Measurements from ENCODE around the gene LILRA5.
"Not testable (repeated sequence)": the region's sequence is repeated elsewhere in the genome, so short reads cannot be mapped to it uniquely, and the experiment has no call there.

Gene LILRA5

DNA sequence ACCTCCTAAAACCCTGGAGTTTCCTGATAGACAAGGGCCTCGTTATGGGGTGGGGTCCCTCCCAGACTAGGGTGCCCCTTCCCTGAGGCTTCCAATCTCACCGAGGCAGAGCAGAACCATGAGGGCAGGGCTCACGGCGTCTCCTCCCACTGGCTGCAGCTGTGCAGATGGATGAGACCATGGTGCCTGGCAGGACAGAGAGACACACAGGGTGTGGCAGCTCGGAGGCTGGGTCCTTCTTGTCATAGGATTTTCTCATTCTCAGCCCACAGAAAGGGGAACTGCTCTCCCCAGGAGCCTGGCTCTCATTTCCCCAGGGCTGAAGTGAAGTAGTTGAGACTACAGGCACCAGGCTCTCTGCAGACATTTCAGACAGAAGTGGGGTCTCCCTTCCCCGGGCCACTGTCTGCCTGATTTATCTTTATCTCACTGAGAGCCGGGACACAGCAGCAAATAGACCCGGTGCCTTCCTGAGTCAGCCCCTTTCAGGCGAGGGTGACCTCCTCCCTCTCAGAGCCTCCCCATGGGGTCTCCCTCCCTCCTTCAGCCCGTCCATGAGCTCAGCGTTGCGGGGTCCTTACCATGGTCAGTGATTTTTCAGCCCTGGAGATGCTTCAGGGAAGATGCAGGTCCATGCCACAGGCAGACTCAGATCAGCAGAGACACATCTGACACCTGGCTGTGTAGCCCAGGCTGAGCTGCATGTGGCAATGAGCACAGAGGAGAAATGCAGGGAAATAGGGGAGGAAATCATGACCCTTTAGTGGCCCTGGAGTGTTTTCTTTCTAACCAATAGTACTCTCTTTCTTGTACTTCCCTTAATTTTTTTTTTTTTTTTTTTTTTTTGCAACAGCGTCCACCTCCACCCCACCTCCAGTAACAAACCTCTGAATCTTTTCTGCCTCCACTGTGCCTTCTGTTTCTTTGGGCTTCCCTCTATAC is at the start of gene LILRA5:
Gene LILRA5 (minus strand): TSS at position 731 of the 942 bp plus-strand sequence. CDS start 147 bp downstream, at position 584.
- no peak for DNase-seq

- DNase-seq: not testable (repeated sequence)
These were observed 48.9 kb upstream of the LILRA5 start for GRCh38 chr19:54361680-54362422.

DNA sequence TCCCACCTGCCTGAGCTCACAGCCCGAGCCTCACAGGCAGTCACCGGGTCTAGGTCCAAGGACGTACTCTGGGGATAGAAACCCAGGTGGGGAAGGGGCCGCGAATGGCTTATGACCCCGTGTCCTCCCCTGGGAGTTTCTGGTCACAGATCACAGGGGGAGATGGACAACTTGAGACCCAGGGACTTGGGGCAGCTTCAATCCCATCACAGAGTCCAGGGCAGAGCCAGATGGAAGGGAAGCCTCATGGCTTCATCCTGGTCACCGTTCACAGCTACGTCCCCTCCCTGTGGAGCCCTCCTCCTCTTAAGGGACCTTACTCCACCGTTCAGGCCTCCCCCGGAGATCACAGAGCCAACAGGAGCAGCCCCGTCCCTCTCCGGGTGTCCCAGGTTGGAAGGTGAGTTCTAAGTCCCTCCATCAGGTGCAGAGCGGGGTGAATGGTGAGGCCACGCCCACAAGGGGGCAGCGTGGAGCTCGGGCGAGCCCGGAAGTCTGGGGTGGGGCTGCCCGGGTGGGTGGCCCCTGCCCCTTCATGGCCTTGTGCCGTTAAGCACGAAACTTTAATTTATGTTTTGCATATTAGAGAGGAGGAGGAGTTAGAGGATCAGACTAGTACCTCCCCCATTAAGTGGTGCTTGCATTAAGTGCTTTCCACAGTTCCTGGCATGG is 46.3 kb upstream of the LILRA5 start:
- not testable (repeated sequence) for DNase-seq

DNA sequence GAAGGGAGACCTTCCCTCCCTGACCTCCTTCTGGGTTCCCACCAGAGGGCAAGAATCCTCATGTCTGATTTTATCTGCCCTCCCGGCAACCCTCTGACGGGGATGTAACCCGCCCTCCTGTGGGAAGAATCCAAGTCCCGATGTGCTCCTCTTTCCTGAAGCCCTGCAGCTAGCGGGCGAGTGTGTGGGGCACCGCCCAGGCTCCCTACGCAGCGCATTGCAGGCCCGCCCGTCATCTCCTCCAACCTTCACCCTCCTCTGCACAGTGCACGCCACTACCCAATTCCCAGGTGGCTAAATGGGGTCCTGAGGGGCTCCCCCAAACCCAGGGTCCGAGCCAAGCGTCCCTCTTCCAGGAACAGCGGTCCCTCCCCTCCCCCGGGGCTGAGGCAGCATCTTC is 44.4 kb upstream of the LILRA5 start:
- DNase-seq: no peak

GRCh38 chr19:54356444-54357056 is 43.6 kb upstream of the LILRA5 start:
- no peak for DNase-seq

DNA sequence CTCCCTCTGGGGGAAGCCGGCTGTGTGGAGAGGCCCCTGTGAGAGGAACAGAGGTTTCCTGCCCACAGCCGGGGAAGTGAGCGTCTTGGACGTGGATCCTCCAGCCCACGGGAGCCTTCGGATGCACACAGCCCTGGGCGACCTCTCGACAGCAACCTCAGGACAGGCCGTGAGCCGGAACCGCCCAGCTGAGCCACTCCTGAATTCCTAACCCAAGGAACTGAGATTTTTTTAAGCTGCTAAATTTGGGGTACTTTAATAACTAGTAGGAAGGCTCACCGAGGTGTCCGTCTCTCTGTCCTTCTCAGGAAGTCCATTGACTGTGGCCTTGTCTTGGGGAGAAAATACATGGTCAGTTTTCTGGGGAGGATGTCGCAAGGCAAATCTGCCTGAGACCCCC is 42.7 kb upstream of the LILRA5 start:
- DNase-seq: no peak

DNA sequence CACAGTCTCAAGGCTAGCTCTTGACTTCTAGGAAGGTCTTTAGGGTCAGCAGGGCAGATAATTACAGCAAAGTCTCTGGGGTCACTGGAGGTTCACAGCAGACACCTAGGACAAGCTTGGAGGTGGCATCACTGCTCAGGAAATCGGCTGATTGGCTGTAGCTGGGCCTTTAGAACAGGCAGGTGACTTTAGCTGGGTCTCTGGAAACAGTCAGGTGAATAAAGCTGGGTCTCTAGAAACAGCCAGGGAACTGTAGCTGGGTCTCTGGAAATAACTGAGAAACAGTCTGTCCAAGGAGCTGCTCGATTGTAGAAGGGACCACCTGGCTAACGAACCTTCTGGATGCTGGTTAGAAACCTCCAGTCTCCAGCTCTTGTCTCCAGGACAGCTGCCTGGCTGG is 41.8 kb upstream of the LILRA5 start:
- no peak for DNase-seq

DNA sequence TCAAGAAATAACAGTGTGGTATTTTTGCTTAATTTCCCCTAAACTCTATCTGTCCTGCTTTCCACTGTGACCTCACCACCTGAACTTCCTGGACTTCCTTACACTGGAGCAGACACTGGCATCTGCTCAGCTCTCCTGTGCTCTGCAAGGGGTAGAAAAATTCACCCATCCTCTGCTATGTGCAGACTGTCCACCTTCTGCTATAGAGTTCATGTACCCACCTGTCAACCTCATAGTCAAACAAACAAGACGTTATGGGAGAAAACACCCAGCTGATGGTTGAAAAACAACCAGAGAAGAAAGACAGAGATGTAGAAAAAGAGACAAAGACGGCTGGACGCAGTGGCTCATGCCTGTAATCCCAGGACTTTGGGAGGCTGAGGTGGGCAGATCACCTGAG is 39.6 kb upstream of the LILRA5 start:
- no peak for DNase-seq

GRCh38 chr19:54352041-54352440 is 39.1 kb upstream of the LILRA5 start:
- no peak for DNase-seq

DNA sequence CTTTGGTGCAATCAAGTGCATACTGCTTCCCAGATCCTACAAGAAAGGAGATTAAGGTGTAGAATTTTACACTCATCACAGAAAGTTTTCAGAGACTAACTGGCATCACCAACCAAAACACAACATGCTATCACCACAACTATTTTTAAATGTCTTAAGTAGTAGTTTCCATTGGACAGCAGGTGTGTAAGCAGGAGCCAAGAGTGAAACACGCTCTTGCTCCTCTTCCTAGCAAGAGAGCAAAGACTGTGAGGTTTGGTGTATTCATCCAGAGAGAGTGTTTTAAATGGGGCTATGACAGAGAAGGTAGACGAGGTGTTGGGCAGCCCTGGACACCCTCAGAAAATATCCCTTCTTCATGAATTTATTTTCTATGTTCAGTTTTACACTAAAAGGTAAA is 38.5 kb upstream of the LILRA5 start:
- DNase-seq: no peak

- no peak for DNase-seq
These were observed 33.0 kb upstream of the LILRA5 start for GRCh38 chr19:54345938-54346386.

GRCh38 chr19:54343868-54344267 is 30.9 kb upstream of the LILRA5 start:
- DNase-seq: no peak

- no peak for DNase-seq
These were observed 28.3 kb upstream of the LILRA5 start for GRCh38 chr19:54341295-54341694.

DNA sequence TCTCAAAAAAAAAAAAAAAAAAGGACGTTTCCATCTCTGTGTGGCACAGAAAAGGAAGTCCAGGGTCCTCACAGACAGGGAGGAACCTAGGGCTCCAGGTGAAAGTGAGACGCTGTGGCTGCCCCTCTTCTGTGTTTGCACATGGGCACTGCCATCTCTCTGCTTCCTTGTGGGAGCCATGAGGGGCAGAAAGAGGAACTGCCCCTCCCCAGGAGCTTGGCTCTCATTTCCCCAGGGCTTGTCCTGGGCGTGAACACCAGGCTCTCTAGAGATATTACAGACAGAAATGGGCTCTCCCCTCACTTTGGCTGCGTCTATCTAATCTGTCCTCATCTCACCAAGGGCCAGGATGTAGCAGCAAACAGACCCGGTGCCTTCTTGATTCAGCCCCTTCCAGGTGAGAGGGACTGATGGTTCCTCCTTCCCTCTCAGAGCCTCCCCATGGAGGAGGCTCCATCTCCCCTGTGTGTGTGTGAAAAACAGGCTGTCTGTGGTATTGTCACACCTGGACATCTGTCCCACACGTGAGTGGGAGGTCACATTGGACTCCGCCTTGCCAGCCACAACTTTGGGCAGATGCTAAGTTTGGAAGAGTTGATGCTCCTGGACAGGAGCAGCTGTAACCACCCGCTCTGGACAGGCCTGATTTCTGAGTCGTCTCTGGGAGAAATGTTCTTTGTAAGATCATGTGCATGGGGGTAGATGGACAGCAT is 26.8 kb upstream of the LILRA5 start:
- no peak for DNase-seq

DNA sequence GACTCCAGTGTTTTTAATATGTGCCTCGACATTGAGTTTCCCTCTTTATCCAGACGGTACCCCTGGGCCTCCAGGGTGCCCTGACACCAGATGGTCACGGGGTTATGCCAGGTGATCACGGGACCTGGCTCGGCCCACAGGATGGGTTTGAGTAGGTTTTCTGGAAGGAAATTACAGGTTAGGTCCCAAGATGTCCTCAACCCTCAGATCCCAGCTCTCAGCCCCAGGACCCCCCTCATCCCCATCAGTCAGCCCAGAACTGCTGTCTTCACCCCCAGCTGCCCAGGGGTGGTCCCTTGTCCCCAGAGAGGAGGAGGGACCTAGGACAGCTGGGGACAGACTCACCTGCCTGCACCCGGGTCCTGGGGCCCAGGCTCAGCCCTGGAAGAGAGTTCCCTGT is 25.6 kb upstream of the LILRA5 start:
- no peak for DNase-seq

DNA sequence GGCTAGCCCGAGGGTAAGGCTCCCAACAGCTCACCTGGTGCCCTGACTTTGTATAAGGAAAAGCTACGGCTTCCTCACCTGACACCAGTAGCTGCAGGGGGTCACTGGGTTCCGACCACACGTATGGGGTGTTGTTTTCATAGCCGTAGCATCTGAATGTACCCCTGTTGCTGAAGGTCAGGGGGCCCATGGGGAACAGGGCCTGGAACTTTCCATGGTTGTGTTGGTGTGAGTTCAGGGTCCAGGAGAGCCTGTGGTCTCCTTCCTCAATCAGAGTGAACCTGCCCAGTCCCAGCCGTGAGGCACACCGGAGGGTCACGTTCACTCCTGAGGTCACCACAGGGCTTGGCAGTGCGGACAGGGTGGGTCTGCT is 24.9 kb upstream of the LILRA5 start:
- DNase-seq: no peak

GRCh38 chr19:54336893-54337857 is 24.2 kb upstream of the LILRA5 start:
- DNase-seq: no peak

- DNase-seq: no peak
These were observed 23.3 kb upstream of the LILRA5 start for GRCh38 chr19:54335979-54336892.

GRCh38 chr19:54335164-54335563 is 22.2 kb upstream of the LILRA5 start:
- DNase-seq: no peak
